WTC11 (cell line): ENCODE data around the gene CYSLTR1. TPM values are rescaled to one million over a fixed set of nuclear protein-coding genes. Genes with fewer than 3 reads are reported as not detected.

Experiments used
- ATAC-seq: fragments of 200-7000 bp; cut with Tn5 transposase; 2 replicates; pipeline ENCODE4 v1.10.0; 2021; ENCODE audit warnings: mild to moderate bottlenecking, moderate library complexity
- CTCF ChIA-PET: fragments of 300-600 bp; sonication (Branson Sonifier 250); formaldehyde crosslinking; loops from one replicate; lab custom pipeline; 2021; ENCODE audit warnings: antibody characterized with exemption; lab: Charles Lee
- POLR2A ChIA-PET: fragments of 350-600 bp; sonication (Branson Sonifier 250); formaldehyde crosslinking; loops from one replicate; lab custom pipeline; 2021; ENCODE audit warnings: antibody characterized with exemption; lab: Charles Lee
- DNase-seq: peaks from one replicate; pipeline ENCODE4 v3.0.0; 2021; ENCODE audit warnings: low spot score
- H3K27ac Mint-ChIP-seq: 2 replicates; pipeline ENCODE4 v1.8.0; 2021; ENCODE audit warnings: mixed read lengths
- H3K27me3 Mint-ChIP-seq: 2 replicates; pipeline ENCODE4 v1.8.0; 2021; ENCODE audit warnings: low read depth, mild to moderate bottlenecking, moderate library complexity, mixed read lengths
- H3K36me3 Mint-ChIP-seq: 2 replicates; pipeline ENCODE4 v1.8.0; 2021; ENCODE audit warnings: mixed read lengths
- H3K4me1 Mint-ChIP-seq: 2 replicates; pipeline ENCODE4 v1.8.0; 2022; ENCODE audit warnings: mixed read lengths
- H3K4me3 Mint-ChIP-seq: 2 replicates; pipeline ENCODE4 v1.8.0; 2021; ENCODE audit warnings: mild to moderate bottlenecking, moderate library complexity, mixed read lengths
- H3K9me3 Mint-ChIP-seq: 2 replicates; pipeline ENCODE4 v1.8.0; 2021; ENCODE audit warnings: mixed read lengths
- EMX1 ChIP-seq: fragments of 250-450 bp; sonication (Bioruptor Pico); IDR thresholded peaks from 2 replicates; pipeline ENCODE4 v1.8.0; 2021; ENCODE audit warnings: mild to moderate bottlenecking
- FOXP1 ChIP-seq: sonication (generic); formaldehyde crosslinking; IDR thresholded peaks from 2 replicates; pipeline ENCODE4 v1.8.0; 2022; ENCODE audit warnings: missing genetic modification reagents, mild to moderate bottlenecking, moderate library complexity, borderline replicate concordance
- GABPB1 ChIP-seq: sonication (generic); formaldehyde crosslinking; IDR thresholded peaks from 2 replicates; pipeline ENCODE4 v1.8.1; 2023; ENCODE audit warnings: mild to moderate bottlenecking, missing genetic modification reagents
- GRHL2 ChIP-seq: fragments of 250-450 bp; sonication (Bioruptor Pico); IDR thresholded peaks from 2 replicates; pipeline ENCODE4 v1.8.0; 2022; ENCODE audit warnings: mild to moderate bottlenecking, moderate library complexity; ENCODE audit not compliant: insufficient replicate concordance, severe bottlenecking
- MXD4 ChIP-seq: fragments of 250-450 bp; sonication (Bioruptor Pico); IDR thresholded peaks from 2 replicates; pipeline ENCODE4 v1.8.0; 2021; ENCODE audit warnings: mild to moderate bottlenecking, moderate library complexity, borderline replicate concordance
- MYBL2 ChIP-seq: sonication (generic); formaldehyde crosslinking; IDR thresholded peaks from 2 replicates; pipeline ENCODE4 v1.8.1; 2023; ENCODE audit warnings: mild to moderate bottlenecking, moderate library complexity, missing genetic modification reagents
- NFATC4 ChIP-seq: fragments of 250-450 bp; sonication (Bioruptor Pico); IDR thresholded peaks from 2 replicates; pipeline ENCODE4 v1.9.0; 2021; ENCODE audit warnings: mild to moderate bottlenecking
- NR3C1 ChIP-seq: sonication (generic); formaldehyde crosslinking; conservative IDR thresholded peaks from 2 replicates; pipeline ENCODE4 v1.8.1; 2023; ENCODE audit warnings: low read depth, mild to moderate bottlenecking, missing genetic modification reagents
- RELA ChIP-seq: sonication (generic); formaldehyde crosslinking; IDR thresholded peaks from 2 replicates; pipeline ENCODE4 v1.8.1; 2022; ENCODE audit warnings: missing genetic modification reagents, mild to moderate bottlenecking, borderline replicate concordance
- SOX15 ChIP-seq: fragments of 250-450 bp; sonication (Bioruptor Pico); IDR thresholded peaks from 2 replicates; pipeline ENCODE4 v1.9.0; 2021; ENCODE audit warnings: mild to moderate bottlenecking
- ZNF121 ChIP-seq: sonication (generic); formaldehyde crosslinking; IDR thresholded peaks from 2 replicates; pipeline ENCODE4 v1.8.0; 2023; ENCODE audit warnings: missing genetic modification reagents
- ZNF219 ChIP-seq: sonication (generic); formaldehyde crosslinking; IDR thresholded peaks from 2 replicates; pipeline ENCODE4 v1.8.0; 2023; ENCODE audit warnings: missing genetic modification reagents, mild to moderate bottlenecking, borderline replicate concordance
- ZNF232 ChIP-seq: sonication (generic); formaldehyde crosslinking; IDR thresholded peaks from 2 replicates; pipeline ENCODE4 v1.8.0; 2022; ENCODE audit warnings: mild to moderate bottlenecking, missing genetic modification reagents
- ZNF396 ChIP-seq: fragments of 250-450 bp; sonication (Bioruptor Pico); IDR thresholded peaks from 2 replicates; pipeline ENCODE4 v1.8.0; 2021; ENCODE audit warnings: mild to moderate bottlenecking, moderate library complexity, borderline replicate concordance
- total RNA-seq: library from RNA; stranded (reverse); gene quantifications from 3 replicates; pipeline ENCODE4 v1.2.3, GENCODE V29; 2021
- TF ChIP-seq, protein P1 (sequence below): sonication (generic); formaldehyde crosslinking; IDR thresholded peaks from 2 replicates; pipeline ENCODE4 v1.8.1; 2022; ENCODE audit warnings: low read depth, mild to moderate bottlenecking, moderate library complexity, missing genetic modification reagents, borderline replicate concordance
- TF ChIP-seq, protein P2 (sequence below): fragments of 250-450 bp; sonication (Bioruptor Pico); IDR thresholded peaks from 2 replicates; pipeline ENCODE4 v1.9.0; 2021; ENCODE audit warnings: mild to moderate bottlenecking
- TF ChIP-seq, protein P3 (sequence below): sonication (generic); formaldehyde crosslinking; IDR thresholded peaks from 2 replicates; pipeline ENCODE4 v1.8.1; 2023; ENCODE audit warnings: mild to moderate bottlenecking, moderate library complexity, missing genetic modification reagents
- TF ChIP-seq, protein P4 (sequence below): sonication (generic); formaldehyde crosslinking; IDR thresholded peaks from 2 replicates; pipeline ENCODE4 v1.8.1; 2023; ENCODE audit warnings: mild to moderate bottlenecking, missing genetic modification reagents, borderline replicate concordance
- TF ChIP-seq, protein P5 (sequence below): sonication (generic); formaldehyde crosslinking; IDR thresholded peaks from 2 replicates; pipeline ENCODE4 v1.8.0; 2022; ENCODE audit warnings: mild to moderate bottlenecking, missing genetic modification reagents

CYSLTR1 gene
- total RNA-seq, 1 experiment from 2014 or later = 0.07 TPM

DNA sequence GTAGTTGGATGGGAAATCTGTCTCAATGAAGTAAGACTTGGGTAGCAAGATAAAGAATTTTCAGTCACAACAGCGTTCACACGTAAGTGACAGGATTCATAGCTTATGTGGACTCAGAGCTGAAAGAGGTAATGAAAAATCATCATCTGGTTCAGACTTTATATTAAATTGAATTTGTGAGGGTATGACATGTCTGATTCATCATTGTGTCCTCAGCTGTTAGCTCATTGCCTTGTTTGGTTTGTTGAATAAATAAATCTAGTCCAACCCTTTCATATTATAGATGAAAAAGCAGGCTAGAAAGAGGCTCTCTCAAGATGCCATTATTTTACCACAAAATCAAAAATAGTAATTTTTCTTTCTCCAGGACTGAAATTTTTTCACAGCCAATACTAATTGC, 2.7 kb upstream of the CYSLTR1 start:
- ChIA-PET CTCF (no interaction called here), POLR2A (no interaction called here)
- TF ChIP-seq RELA (CRISPR knock-in tag) (no peak), EMX1 (CRISPR knock-in tag) (no peak), NR3C1 (CRISPR knock-in tag) (no peak), ZNF219 (CRISPR knock-in tag) (no peak), ZNF396 (CRISPR knock-in tag) (no peak), GABPB1 (CRISPR knock-in tag) (no peak), NFATC4 (CRISPR knock-in tag) (no peak)
- TF ChIP-seq, protein P1, sequence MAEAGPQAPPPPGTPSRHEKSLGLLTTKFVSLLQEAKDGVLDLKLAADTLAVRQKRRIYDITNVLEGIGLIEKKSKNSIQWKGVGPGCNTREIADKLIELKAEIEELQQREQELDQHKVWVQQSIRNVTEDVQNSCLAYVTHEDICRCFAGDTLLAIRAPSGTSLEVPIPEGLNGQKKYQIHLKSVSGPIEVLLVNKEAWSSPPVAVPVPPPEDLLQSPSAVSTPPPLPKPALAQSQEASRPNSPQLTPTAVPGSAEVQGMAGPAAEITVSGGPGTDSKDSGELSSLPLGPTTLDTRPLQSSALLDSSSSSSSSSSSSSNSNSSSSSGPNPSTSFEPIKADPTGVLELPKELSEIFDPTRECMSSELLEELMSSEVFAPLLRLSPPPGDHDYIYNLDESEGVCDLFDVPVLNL (CRISPR knock-in tag) = no peak
- TF ChIP-seq, protein P2, sequence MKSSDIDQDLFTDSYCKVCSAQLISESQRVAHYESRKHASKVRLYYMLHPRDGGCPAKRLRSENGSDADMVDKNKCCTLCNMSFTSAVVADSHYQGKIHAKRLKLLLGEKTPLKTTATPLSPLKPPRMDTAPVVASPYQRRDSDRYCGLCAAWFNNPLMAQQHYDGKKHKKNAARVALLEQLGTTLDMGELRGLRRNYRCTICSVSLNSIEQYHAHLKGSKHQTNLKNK (CRISPR knock-in tag) = no peak
- Mint-ChIP-seq H3K4me1 (peaks cover 21% of the 10 kb centered on the region), H3K27ac (no peak overlapping the region), H3K4me3 (no peak overlapping the region), H3K9me3 (no peaks in the 10 kb centered on the region), H3K27me3 (no peaks in the 10 kb centered on the region), H3K36me3 (no peaks in the 10 kb centered on the region)
- no peak for DNase-seq
- ATAC-seq = no peak

DNA sequence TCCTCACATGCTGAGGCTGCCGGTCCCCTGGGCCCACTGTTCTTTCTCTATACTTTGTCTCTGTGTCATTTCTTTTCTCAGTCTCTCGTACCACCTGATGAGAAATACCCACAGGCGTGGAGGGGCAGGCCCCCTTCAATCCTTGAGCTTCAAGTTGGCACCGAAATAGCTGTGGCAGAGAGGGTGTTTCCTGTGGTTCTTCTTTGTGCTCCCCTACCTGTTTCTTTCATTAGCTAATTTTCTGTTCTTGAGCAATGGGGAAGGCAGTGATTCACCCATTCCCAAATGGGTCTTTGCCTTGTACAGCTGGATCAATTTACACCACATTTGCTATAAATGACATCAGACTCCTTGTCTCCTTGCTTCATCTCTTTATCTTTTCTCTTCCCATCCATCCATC, 2.1 kb upstream of the CYSLTR1 start:
- TF ChIP-seq NR3C1 (CRISPR knock-in tag) (no peak), ZNF121 (CRISPR knock-in tag) (no peak), SOX15 (CRISPR knock-in tag) (no peak), MYBL2 (CRISPR knock-in tag) (no peak), GRHL2 (no peak)
- TF ChIP-seq, protein P3, sequence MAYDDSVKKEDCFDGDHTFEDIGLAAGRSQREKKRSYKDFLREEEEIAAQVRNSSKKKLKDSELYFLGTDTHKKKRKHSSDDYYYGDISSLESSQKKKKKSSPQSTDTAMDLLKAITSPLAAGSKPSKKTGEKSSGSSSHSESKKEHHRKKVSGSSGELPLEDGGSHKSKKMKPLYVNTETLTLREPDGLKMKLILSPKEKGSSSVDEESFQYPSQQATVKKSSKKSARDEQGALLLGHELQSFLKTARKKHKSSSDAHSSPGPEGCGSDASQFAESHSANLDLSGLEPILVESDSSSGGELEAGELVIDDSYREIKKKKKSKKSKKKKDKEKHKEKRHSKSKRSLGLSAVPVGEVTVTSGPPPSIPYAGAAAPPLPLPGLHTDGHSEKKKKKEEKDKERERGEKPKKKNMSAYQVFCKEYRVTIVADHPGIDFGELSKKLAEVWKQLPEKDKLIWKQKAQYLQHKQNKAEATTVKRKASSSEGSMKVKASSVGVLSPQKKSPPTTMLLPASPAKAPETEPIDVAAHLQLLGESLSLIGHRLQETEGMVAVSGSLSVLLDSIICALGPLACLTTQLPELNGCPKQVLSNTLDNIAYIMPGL (CRISPR knock-in tag) = no peak
- TF ChIP-seq, protein P4, sequence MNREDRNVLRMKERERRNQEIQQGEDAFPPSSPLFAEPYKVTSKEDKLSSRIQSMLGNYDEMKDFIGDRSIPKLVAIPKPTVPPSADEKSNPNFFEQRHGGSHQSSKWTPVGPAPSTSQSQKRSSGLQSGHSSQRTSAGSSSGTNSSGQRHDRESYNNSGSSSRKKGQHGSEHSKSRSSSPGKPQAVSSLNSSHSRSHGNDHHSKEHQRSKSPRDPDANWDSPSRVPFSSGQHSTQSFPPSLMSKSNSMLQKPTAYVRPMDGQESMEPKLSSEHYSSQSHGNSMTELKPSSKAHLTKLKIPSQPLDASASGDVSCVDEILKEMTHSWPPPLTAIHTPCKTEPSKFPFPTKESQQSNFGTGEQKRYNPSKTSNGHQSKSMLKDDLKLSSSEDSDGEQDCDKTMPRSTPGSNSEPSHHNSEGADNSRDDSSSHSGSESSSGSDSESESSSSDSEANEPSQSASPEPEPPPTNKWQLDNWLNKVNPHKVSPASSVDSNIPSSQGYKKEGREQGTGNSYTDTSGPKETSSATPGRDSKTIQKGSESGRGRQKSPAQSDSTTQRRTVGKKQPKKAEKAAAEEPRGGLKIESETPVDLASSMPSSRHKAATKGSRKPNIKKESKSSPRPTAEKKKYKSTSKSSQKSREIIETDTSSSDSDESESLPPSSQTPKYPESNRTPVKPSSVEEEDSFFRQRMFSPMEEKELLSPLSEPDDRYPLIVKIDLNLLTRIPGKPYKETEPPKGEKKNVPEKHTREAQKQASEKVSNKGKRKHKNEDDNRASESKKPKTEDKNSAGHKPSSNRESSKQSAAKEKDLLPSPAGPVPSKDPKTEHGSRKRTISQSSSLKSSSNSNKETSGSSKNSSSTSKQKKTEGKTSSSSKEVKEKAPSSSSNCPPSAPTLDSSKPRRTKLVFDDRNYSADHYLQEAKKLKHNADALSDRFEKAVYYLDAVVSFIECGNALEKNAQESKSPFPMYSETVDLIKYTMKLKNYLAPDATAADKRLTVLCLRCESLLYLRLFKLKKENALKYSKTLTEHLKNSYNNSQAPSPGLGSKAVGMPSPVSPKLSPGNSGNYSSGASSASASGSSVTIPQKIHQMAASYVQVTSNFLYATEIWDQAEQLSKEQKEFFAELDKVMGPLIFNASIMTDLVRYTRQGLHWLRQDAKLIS = no peak
- ATAC-seq = no peak
- H3K36me3 Mint-ChIP-seq = no peaks in the 10 kb centered on the region
- H3K27me3 Mint-ChIP-seq = no peaks in the 10 kb centered on the region
- H3K27ac Mint-ChIP-seq = no peak overlapping the region
- DNase-seq = no peak
- peaks cover 21% of the 10 kb centered on the region for H3K4me1 Mint-ChIP-seq
- CTCF ChIA-PET = no interaction called here
- POLR2A ChIA-PET = no interaction called here
- no peak overlapping the region for H3K4me3 Mint-ChIP-seq
- no peaks in the 10 kb centered on the region for H3K9me3 Mint-ChIP-seq

DNA sequence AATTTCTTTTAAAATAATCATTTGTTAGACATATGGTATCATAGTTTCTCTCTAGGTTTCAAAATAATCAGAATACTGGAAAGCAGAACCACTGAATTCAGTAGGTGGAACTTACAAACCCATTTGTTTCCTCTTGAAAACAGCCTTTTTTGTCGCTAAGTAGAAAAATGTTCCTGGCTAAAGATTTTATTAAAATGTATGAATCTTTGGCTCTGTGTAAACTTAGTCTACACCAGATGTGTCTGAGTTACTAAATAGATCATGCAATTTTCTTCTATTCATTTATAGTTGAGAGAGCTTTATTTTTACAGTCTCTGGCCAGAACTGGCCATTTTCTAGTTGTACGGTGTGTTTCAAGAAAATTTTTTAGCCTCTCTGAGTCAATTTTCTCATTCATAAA, 1.0 kb downstream of the CYSLTR1 start:
- ATAC-seq (no peak), DNase-seq (no peak)
- H3K36me3 Mint-ChIP-seq = no peaks in the 10 kb centered on the region
- H3K9me3 Mint-ChIP-seq = no peaks in the 10 kb centered on the region
- ChIA-PET CTCF (no interaction called here), POLR2A (no interaction called here)
- H3K27me3 Mint-ChIP-seq = no peaks in the 10 kb centered on the region
- peaks cover 19% of the 10 kb centered on the region for H3K4me1 Mint-ChIP-seq
- H3K27ac Mint-ChIP-seq = no peak overlapping the region
- H3K4me3 Mint-ChIP-seq = no peak overlapping the region
- TF ChIP-seq, protein P4 = no peak
- TF ChIP-seq ZNF232 (CRISPR knock-in tag) = no peak
- TF ChIP-seq, protein P5, sequence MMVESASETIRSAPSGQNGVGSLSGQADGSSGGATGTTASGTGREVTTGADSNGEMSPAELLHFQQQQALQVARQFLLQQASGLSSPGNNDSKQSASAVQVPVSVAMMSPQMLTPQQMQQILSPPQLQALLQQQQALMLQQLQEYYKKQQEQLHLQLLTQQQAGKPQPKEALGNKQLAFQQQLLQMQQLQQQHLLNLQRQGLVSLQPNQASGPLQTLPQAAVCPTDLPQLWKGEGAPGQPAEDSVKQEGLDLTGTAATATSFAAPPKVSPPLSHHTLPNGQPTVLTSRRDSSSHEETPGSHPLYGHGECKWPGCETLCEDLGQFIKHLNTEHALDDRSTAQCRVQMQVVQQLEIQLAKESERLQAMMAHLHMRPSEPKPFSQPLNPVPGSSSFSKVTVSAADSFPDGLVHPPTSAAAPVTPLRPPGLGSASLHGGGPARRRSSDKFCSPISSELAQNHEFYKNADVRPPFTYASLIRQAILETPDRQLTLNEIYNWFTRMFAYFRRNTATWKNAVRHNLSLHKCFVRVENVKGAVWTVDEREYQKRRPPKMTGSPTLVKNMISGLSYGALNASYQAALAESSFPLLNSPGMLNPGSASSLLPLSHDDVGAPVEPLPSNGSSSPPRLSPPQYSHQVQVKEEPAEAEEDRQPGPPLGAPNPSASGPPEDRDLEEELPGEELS (CRISPR knock-in tag) = no peak
- TF ChIP-seq MXD4 (CRISPR knock-in tag) = no peak
- TF ChIP-seq FOXP1 (CRISPR knock-in tag) = no peak
